ENCODE measurements around the gene FAM131A.
A peak's percentile ranks its signal among the peaks of the same experiment; 100 is the strongest.

Gene FAM131A

DNA sequence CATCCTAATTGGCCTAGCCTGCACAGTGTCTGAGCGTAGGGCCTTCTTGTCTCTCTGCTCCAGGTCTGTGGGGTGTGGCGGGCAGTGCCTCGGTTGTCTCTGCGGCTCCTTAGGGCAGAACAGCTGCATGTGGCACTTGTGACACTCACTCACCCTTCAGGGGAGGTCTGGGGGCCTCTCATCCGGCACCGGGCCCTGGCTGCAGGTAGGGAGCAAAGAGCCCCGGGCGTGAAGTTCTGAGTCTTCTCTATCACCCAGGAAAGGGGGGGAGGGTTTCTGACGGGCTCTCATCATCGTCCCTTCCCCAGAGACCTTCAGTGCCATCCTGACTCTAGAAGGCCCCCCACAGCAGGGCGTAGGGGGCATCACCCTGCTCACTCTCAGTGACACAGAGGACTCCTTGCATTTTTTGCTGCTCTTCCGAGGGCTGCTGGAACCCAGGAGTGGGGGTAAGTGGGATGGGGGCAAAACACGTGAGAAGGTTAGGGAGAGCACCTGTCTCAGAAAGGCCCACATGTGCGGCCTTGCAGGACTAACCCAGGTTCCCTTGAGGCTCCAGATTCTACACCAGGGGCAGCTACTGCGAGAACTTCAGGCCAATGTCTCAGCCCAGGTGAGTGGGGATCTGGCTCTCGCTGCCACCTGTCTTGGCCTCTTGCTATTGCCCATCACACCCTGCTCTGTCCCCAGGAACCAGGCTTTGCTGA, 45.1 kb downstream of the FAM131A start:
- peaks cover 60% of the 10 kb centered on the region for H3K27me3 Mint-ChIP-seq
- H3K4me3 Mint-ChIP-seq: no peak overlapping the region
- no peak overlapping the region for H3K27ac Mint-ChIP-seq
- H3K4me1 Mint-ChIP-seq: peaks cover 12% of the 10 kb centered on the region
- no peaks in the 10 kb centered on the region for H3K9me3 Mint-ChIP-seq
- DNase-seq (no peak), ATAC-seq (no peak)

DNA sequence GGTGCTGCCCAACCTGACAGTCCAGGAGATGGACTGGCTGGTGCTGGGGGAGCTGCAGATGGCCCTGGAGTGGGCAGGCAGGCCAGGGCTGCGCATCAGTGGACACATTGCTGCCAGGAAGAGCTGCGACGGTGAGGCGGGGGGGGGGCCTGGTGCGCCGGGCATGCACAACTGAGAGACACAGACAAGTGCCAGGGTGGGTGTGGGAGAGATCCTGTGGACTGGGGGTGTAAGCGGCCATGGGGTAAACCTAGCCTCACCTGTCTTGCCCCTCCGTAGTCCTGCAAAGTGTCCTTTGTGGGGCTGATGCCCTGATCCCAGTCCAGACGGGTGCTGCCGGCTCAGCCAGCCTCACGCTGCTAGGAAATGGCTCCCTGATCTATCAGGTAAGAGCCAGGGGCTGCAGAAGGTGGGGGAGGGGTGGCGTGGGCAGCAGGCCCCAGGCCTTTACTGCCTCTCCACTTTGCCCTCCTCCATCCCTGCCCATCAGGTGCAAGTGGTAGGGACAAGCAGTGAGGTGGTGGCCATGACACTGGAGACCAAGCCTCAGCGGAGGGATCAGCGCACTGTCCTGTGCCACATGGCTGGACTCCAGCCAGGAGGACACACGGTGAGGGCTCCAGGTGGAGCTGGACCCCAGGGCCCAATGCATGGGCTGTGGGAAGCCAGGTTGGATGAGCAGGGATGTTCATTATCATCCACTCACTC, 45.8 kb downstream of the FAM131A start:
- H3K27me3 Mint-ChIP-seq: peaks cover 53% of the 10 kb centered on the region
- no peaks in the 10 kb centered on the region for H3K9me3 Mint-ChIP-seq
- no peak for ATAC-seq

DNA sequence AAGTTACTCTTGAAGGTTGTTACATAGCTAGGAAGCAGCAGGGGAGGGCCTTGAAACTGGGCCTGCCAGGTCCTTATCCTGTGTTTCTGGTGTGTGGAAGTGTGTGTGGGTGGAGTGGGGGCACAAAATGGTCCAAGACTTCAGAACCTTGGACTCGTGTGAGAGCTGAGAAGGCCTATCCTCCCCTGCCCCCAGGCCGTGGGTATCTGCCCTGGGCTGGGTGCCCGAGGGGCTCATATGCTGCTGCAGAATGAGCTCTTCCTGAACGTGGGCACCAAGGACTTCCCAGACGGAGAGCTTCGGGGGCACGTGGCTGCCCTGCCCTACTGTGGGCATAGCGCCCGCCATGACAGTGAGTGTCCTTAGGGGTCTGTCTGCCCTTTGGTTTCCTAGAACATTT, 46.9 kb downstream of the FAM131A start:
- no peak for DNase-seq
- H3K9me3 Mint-ChIP-seq: no peaks in the 10 kb centered on the region
- no peak overlapping the region for H3K27ac Mint-ChIP-seq
- no peak overlapping the region for H3K4me3 Mint-ChIP-seq
- no peak for ATAC-seq
- peaks cover 50% of the 10 kb centered on the region for H3K27me3 Mint-ChIP-seq
- H3K4me1 Mint-ChIP-seq: peaks cover 12% of the 10 kb centered on the region

More for the DNA sequence above, 45.8 kb downstream of the FAM131A start:
- no peak overlapping the region for H3K27ac Mint-ChIP-seq
- no peak overlapping the region for H3K4me3 Mint-ChIP-seq
- DNase-seq: no peak
- H3K4me1 Mint-ChIP-seq: peaks cover 12% of the 10 kb centered on the region

DNA sequence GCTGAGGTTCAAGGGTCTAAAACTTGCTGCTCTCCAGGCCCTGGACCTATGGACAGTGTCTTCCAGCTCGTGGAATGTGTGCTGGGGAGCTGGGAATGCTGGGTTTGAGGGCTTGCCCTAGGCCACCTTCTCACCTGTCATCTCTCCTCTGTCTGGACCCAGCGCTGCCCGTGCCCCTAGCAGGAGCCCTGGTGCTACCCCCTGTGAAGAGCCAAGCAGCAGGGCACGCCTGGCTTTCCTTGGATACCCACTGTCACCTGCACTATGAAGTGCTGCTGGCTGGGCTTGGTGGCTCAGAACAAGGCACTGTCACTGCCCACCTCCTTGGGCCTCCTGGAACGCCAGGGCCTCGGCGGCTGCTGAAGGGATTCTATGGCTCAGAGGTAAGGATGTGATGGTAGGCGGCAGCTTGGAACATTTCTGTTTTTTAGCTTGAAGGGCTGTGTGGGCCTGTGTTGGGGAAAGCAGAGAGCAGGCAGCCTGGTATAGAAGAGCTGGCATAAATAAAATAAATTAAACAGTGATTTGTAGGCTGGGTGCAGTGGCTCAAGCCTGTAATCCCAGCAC, 47.5 kb downstream of the FAM131A start:
- Mint-ChIP-seq H3K9me3 (no peaks in the 10 kb centered on the region), H3K4me1 (peaks cover 12% of the 10 kb centered on the region), H3K27me3 (peaks cover 50% of the 10 kb centered on the region), H3K27ac (no peak overlapping the region), H3K4me3 (no peak overlapping the region)
- ATAC-seq: no peak
- DNase-seq: no peak

- DNase-seq (no peak), ATAC-seq (no peak)
- Mint-ChIP-seq H3K4me1 (peaks cover 7% of the 10 kb centered on the region), H3K27me3 (peaks cover 52% of the 10 kb centered on the region), H3K9me3 (no peaks in the 10 kb centered on the region), H3K27ac (no peak overlapping the region), H3K4me3 (no peak overlapping the region)
Measured at GRCh38 chr3:184386047-184386806, 48.8 kb downstream of the FAM131A start.

DNA sequence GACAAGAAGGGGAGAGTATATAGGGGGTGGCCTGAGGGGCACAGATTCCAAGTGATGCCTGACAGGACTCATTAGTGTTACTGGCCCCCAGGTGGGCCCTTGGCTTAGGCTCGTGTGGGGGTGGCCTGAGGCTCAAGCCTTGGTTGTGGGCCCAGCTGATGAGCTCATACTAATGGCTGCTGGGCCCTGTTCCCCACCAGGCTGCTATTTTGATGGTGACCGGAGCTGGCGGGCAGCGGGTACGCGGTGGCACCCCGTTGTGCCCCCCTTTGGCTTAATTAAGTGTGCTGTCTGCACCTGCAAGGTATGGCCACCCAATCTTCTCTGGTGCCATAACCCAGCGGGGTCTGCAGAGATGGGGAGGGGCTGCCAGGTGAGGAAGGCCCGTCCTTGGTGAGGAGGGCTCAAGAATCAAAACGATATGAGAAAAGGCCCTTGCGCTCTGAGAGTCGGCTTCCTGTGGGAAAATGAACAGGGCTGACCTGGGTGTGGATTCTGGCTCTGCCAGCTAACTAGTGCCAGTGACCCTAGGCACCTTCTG, 49.8 kb downstream of the FAM131A start:
- Mint-ChIP-seq H3K27ac (no peak overlapping the region), H3K27me3 (peaks cover 51% of the 10 kb centered on the region), H3K4me3 (no peak overlapping the region), H3K4me1 (no peaks in the 10 kb centered on the region), H3K9me3 (no peaks in the 10 kb centered on the region)
- ATAC-seq (no peak), DNase-seq (no peak)

GRCh38 chr3:184388164-184388935, 51.0 kb downstream of the FAM131A start:
- Mint-ChIP-seq H3K4me3 (no peak overlapping the region), H3K27ac (no peak overlapping the region), H3K9me3 (no peaks in the 10 kb centered on the region), H3K27me3 (peaks cover 40% of the 10 kb centered on the region), H3K4me1 (no peaks in the 10 kb centered on the region)
- ATAC-seq: peak; percentile 15
- DNase-seq: no peak

GRCh38 chr3:184388936-184389230, 51.5 kb downstream of the FAM131A start:
- DNase-seq (no peak), ATAC-seq (no peak)
- Mint-ChIP-seq H3K27ac (no peak overlapping the region), H3K4me1 (no peaks in the 10 kb centered on the region), H3K9me3 (no peaks in the 10 kb centered on the region), H3K27me3 (peaks cover 39% of the 10 kb centered on the region), H3K4me3 (no peak overlapping the region)

- no peak for DNase-seq
- no peak for ATAC-seq
- Mint-ChIP-seq H3K9me3 (no peaks in the 10 kb centered on the region), H3K4me1 (no peaks in the 10 kb centered on the region), H3K27me3 (peaks cover 39% of the 10 kb centered on the region), H3K27ac (no peak overlapping the region), H3K4me3 (no peak overlapping the region)
Measured at GRCh38 chr3:184389384-184389783, 52.0 kb downstream of the FAM131A start.

GRCh38 chr3:184389935-184390528, 52.6 kb downstream of the FAM131A start:
- no peaks in the 10 kb centered on the region for H3K9me3 Mint-ChIP-seq
- H3K4me1 Mint-ChIP-seq: no peaks in the 10 kb centered on the region
- H3K27me3 Mint-ChIP-seq: peaks cover 33% of the 10 kb centered on the region
- DNase-seq (no peak), ATAC-seq (no peak)
- no peak overlapping the region for H3K4me3 Mint-ChIP-seq
- no peak overlapping the region for H3K27ac Mint-ChIP-seq

GRCh38 chr3:184391266-184391665, 53.9 kb downstream of the FAM131A start:
- Mint-ChIP-seq H3K27me3 (peaks cover 31% of the 10 kb centered on the region), H3K9me3 (no peaks in the 10 kb centered on the region), H3K4me3 (no peak overlapping the region), H3K27ac (no peak overlapping the region), H3K4me1 (no peaks in the 10 kb centered on the region)
- ATAC-seq (no peak), DNase-seq (no peak)

- no peak for DNase-seq
- peak overlapping the region in 1 of 2 donors; percentile 48 for H3K27ac Mint-ChIP-seq
- no peak overlapping the region for H3K4me3 Mint-ChIP-seq
- peaks cover 29% of the 10 kb centered on the region for H3K27me3 Mint-ChIP-seq
- H3K4me1 Mint-ChIP-seq: no peaks in the 10 kb centered on the region
- H3K9me3 Mint-ChIP-seq: no peaks in the 10 kb centered on the region
- no peak for ATAC-seq
Measured at GRCh38 chr3:184395320-184395660, 57.9 kb downstream of the FAM131A start.
